ENCODE measurements around the gene OGG1. TPM values are rescaled to one million over a fixed set of nuclear protein-coding genes. Genes with fewer than 3 reads are reported as not detected.

OGG1 gene
- total RNA-seq, 1 experiment from 2014 or later: 15.3 TPM

- ChIA-PET CTCF (interaction anchor here (1.1 to 1.6 kb wide), 2 partner anchors 23 to 79 kb away, joined by 4 read pairs; no protein-coding TSS in a partner anchor), POLR2A (interaction anchor here (0.5 to 1.3 kb wide), 4 partner anchors 10 to 708 kb away, joined by 3 read pairs; partner anchors contain the start of gene BRPF1)
- Mint-ChIP-seq H3K4me3 (ENCODE audit: unreplicated experiment) (no peak overlapping the region), H3K27me3 (ENCODE audit: insufficient read depth, unreplicated experiment) (peaks cover 65% of the 10 kb centered on the region), H3K9me3 (ENCODE audit: unreplicated experiment) (no peaks in the 10 kb centered on the region), H3K4me1 (ENCODE audit: insufficient read depth, unreplicated experiment) (no peaks in the 10 kb centered on the region), H3K36me3 (ENCODE audit: insufficient read depth, unreplicated experiment) (no peaks in the 10 kb centered on the region), H3K27ac (ENCODE audit: low read depth, unreplicated experiment) (no peak overlapping the region)
- intact Hi-C loops (cut with micrococcal nuclease): loop anchor here (10.0 kb wide), 1 partner anchor 205 kb away; no protein-coding TSS in a partner anchor
- no peak for DNase-seq (ENCODE audit: unreplicated experiment)
- BruUV-seq (replicated peaks): no TSS peak
- TF ChIP-seq CTCF (IDR thresholded peaks at IDR 0.05; ENCODE audit: unreplicated experiment): no peak
Measured at GRCh38 chr3:9710174-9710739, 39.5 kb upstream of the OGG1 start.

- CTCF ChIA-PET: interaction anchor here (0.6 to 1.5 kb wide), 3 partner anchors 69 to 209 kb away, joined by 3 to 4 read pairs (median 3); no protein-coding TSS in a partner anchor
- no TSS peak for BruUV-seq (replicated peaks)
Measured at GRCh38 chr3:9712415-9712814, 37.3 kb upstream of the OGG1 start.

GRCh38 chr3:9713142-9713541 is 36.6 kb upstream of the OGG1 start:
- Mint-ChIP-seq H3K4me3 (ENCODE audit: unreplicated experiment) (no peak overlapping the region), H3K36me3 (ENCODE audit: insufficient read depth, unreplicated experiment) (no peaks in the 10 kb centered on the region), H3K9me3 (ENCODE audit: unreplicated experiment) (no peaks in the 10 kb centered on the region), H3K27ac (ENCODE audit: low read depth, unreplicated experiment) (no peak overlapping the region), H3K4me1 (ENCODE audit: insufficient read depth, unreplicated experiment) (peaks cover 7% of the 10 kb centered on the region), H3K27me3 (ENCODE audit: insufficient read depth, unreplicated experiment) (peaks cover 56% of the 10 kb centered on the region)
- intact Hi-C loops (cut with micrococcal nuclease): loop anchor here (10.0 kb wide), 1 partner anchor 208 kb away; no protein-coding TSS in a partner anchor
- ChIA-PET POLR2A (no interaction called here), CTCF (interaction anchor here (0.6 kb wide), 1 partner anchor 75 kb away, joined by 3 read pairs; no protein-coding TSS in a partner anchor)
- no peak for DNase-seq (ENCODE audit: unreplicated experiment)
- TF ChIP-seq CTCF (IDR thresholded peaks at IDR 0.05; ENCODE audit: unreplicated experiment): no peak
- BruUV-seq (replicated peaks): no TSS peak

More at GRCh38 chr3:9712415-9712814, 37.3 kb upstream of the OGG1 start:
- Mint-ChIP-seq H3K36me3 (ENCODE audit: insufficient read depth, unreplicated experiment) (no peaks in the 10 kb centered on the region), H3K4me1 (ENCODE audit: insufficient read depth, unreplicated experiment) (peaks cover 7% of the 10 kb centered on the region), H3K27me3 (ENCODE audit: insufficient read depth, unreplicated experiment) (peaks cover 54% of the 10 kb centered on the region), H3K4me3 (ENCODE audit: unreplicated experiment) (no peak overlapping the region), H3K27ac (ENCODE audit: low read depth, unreplicated experiment) (no peak overlapping the region), H3K9me3 (ENCODE audit: unreplicated experiment) (no peaks in the 10 kb centered on the region)
- intact Hi-C loops (cut with micrococcal nuclease): loop anchor here (10.0 kb wide), 1 partner anchor 208 kb away; no protein-coding TSS in a partner anchor
- POLR2A ChIA-PET: no interaction called here
- DNase-seq (ENCODE audit: unreplicated experiment): no peak
- no peak for TF ChIP-seq CTCF (IDR thresholded peaks at IDR 0.05; ENCODE audit: unreplicated experiment)

- Mint-ChIP-seq H3K4me3 (ENCODE audit: unreplicated experiment) (no peak overlapping the region), H3K9me3 (ENCODE audit: unreplicated experiment) (no peaks in the 10 kb centered on the region), H3K27ac (ENCODE audit: low read depth, unreplicated experiment) (no peak overlapping the region), H3K4me1 (ENCODE audit: insufficient read depth, unreplicated experiment) (peaks cover 7% of the 10 kb centered on the region), H3K36me3 (ENCODE audit: insufficient read depth, unreplicated experiment) (no peaks in the 10 kb centered on the region), H3K27me3 (ENCODE audit: insufficient read depth, unreplicated experiment) (peaks cover 59% of the 10 kb centered on the region)
- ChIA-PET POLR2A (interaction anchor here (1.2 to 1.4 kb wide), 3 partner anchors 17 to 78 kb away, joined by 3 to 11 read pairs (median 3); partner anchors contain the start of genes ARPC4 and OGG1), CTCF (interaction anchor here (0.6 to 2.0 kb wide), 21 partner anchors 9 to 720 kb away, joined by 3 to 15 read pairs (median 4); partner anchors contain the start of gene CPNE9)
- intact Hi-C loops (cut with micrococcal nuclease): loop anchor here (2.0 to 10.0 kb wide), 5 partner anchors 77 to 312 kb away; partner anchors contain the start of genes ARPC4, CRELD1, FANCD2 and TADA3
- no peak for DNase-seq (ENCODE audit: unreplicated experiment)
- no peak for TF ChIP-seq CTCF (IDR thresholded peaks at IDR 0.05; ENCODE audit: unreplicated experiment)
- no TSS peak for BruUV-seq (replicated peaks)
Measured at GRCh38 chr3:9715136-9715535, 34.6 kb upstream of the OGG1 start.
